Astrocyte of the cerebellum (primary cell): Measurements from ENCODE around the gene ZCCHC24.

ENCODE experiments used
- DNase-seq: peaks from one replicate; pipeline ENCODE4 v3.0.0-alpha.2; 2011; ENCODE audit warnings: low read depth
- H3K4me3 ChIP-seq: 2 replicates; pipeline ENCODE4 v1.5.1; 2011; ENCODE audit warnings: mild to moderate bottlenecking, low read depth, low read length, moderate library complexity
- CTCF ChIP-seq: IDR thresholded peaks from 2 replicates; pipeline ENCODE4 v1.5.1; 2012; ENCODE audit warnings: low read length, low read depth, moderate library complexity, mild to moderate bottlenecking; ENCODE audit errors: missing control alignments
- in situ Hi-C: cut with HindIII; loops from 2 replicates; pipeline ENCODE4 v1.10.0; 2017; ENCODE audit warnings: low sequenced_read_pairs

ZCCHC24 gene

DNA sequence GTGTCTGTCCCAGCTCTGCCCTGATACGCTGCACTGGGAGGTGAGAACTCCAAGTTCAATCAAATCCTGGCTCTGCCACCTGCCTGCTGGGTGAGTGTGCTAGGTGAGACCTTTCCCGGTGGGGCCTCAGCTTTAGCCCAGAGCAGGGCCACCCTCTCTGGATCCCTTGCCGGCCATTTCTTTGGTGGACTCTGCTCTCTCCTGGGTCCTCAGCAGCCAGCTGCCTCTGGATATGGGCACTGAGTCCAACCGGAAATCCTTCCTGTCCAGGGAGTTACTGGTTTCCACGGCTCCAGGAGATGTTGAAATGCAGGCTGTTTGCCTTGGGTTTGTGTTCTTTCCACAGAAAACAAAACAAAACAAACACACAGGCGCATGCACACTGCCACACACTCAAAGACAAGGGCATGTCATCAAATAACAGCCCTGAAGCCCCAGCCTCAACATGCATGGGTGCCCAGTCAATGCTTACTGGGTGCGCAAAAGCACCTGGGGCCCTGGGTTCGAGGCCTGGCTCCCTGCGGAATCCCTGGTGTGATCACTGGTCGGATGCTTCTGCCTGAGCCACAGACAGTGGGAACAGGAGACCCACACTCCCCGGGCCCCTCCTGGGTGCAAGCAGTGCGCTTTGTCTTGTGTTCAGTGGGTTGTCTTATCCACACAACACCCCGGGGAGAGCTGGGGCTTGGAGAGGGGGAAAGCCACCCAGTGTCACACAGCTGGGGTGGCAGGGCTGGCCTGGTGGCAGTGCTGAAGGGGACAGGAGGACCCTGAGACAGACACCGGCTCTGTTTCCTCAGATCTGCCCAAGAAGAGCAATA lies 65.1 kb downstream of the ZCCHC24 start:
- DNase-seq: no peak
- in situ Hi-C loops: no loop called here
- no peak for TF ChIP-seq CTCF
- no peak overlapping the region for H3K4me3 ChIP-seq

DNA sequence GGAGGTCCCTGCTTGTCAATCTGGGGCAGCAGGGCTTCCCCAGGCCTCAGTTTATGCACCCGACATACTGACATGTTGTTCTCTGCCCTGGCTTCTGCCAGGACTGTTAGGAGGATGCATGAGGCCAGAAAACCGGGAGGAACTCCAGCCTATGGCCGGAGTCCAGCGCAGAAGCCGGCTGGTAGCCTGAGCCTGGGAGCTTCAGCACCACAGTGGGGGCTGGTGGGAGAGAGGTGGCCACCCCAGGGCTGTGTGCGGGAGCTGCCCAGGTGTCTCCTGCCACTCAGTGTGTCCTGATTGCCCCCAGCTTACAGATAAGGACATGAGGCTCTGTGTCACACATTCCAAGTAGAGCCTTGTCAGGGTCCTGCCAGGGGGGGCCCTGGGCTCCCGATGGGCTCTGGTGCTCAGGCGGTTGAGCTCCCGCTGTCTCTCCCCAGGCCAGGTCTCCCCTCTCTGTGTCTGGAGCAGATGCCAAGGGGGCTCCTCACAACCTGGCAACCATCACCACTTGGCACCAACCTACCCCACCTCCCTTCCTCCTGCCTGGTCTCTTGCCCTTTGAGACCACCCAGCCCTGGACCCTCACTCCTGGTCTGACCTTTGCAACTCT lies 65.8 kb downstream of the ZCCHC24 start:
- no peak overlapping the region for H3K4me3 ChIP-seq
- DNase-seq: no peak
- TF ChIP-seq CTCF: no peak
- in situ Hi-C loops: no loop called here

DNA sequence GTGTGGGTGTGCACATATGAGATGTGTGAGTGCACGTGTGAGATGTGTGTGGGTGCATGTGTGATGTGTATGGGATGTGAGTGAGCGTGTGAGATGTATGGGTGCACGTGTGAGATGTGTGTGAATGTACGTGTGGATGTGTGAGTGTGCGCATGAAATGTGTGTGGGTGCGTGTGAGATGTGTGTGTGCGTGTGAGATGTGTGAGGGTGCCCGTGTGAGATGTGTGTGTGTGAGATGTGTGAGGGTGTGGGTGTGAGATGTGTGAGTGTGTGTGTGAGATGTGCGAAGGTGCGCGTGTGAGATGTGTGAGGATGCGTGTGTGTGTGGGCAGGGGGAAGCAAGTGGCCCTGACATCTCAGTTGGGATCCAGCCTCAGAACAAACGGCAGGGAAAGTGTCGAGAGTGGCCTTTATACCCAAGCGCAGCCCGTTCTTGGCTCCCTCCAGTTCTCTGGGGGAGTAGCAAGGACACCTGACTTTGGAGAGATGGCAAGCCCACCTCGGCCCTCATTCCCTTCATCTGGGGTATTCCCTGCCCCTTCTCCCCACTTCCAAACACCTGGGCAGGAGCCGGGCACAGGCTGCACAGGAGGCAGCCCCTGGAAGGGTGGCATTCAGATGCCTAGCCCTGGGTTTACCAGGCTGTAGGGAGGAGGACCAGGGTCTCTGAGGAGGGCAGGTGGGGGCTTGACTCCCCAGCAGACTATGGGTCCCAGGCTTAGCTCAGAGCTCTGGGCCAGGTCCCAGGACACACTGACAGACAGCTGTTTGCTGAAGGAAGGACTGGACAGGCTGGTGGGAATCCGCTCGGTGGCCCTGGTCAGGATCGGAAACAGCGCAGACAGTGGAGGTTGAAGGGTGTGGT lies 66.5 kb downstream of the ZCCHC24 start:
- no peak for DNase-seq
- no peak for TF ChIP-seq CTCF
- in situ Hi-C loops: no loop called here
- no peak overlapping the region for H3K4me3 ChIP-seq

GRCh38 chr10:79378383-79378646 lies 67.1 kb downstream of the ZCCHC24 start:
- no peak for DNase-seq
- H3K4me3 ChIP-seq: no peak overlapping the region
- in situ Hi-C loops: no loop called here
- no peak for TF ChIP-seq CTCF

- no peak for TF ChIP-seq CTCF
- in situ Hi-C loops: no loop called here
Observed at GRCh38 chr10:79377557-79378382, 67.7 kb downstream of the ZCCHC24 start.

More at GRCh38 chr10:79377557-79378382, 67.7 kb downstream of the ZCCHC24 start:
- H3K4me3 ChIP-seq: no peak overlapping the region
- no peak for DNase-seq
